HG03342 (cell line): ENCODE measurements around the gene TSHZ2.

ENCODE experiments used
- ATAC-seq: cut with Tn5 transposase; IDR thresholded peaks from one replicate; pipeline ENCODE4 v1.9.1; 2021; ENCODE audit warnings: mild to moderate bottlenecking, moderate library complexity; ENCODE audit not compliant: unreplicated experiment

TSHZ2 gene

DNA sequence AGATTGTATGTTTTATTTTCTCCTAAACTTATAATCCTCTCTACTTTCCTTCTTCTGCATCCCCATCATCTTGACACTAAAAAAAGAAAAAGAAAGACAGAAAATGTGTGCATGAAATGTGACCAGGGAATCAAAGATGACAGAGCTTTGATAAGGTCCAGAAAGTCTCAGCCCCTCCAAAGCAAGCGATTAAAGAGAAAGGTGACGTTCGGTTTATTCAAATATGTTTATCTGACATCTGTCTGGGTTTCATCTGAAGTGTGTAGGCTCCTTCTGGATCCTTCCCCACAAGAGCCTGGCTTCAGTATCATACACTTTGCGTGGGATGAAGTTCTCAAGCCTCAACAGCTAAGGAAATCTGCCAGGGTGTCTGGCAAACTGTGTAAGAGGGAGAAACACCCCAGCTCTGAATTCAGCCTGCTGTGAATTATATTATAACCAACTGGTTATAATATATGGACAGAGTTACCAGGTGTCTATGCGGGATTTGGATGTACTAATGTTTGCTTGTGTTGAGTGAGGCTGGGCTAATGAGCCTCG lies 358.5 kb downstream of the TSHZ2 start:
- no peak for ATAC-seq

- ATAC-seq = no peak
Observed at GRCh38 chr20:53331151-53331973, 359.2 kb downstream of the TSHZ2 start.

- ATAC-seq = no peak
Observed at GRCh38 chr20:53332022-53332837, 360.1 kb downstream of the TSHZ2 start.

- no peak for ATAC-seq
Observed at GRCh38 chr20:53334861-53335260, 362.7 kb downstream of the TSHZ2 start.

- ATAC-seq = no peak
Observed at GRCh38 chr20:53335555-53335954, 363.4 kb downstream of the TSHZ2 start.

GRCh38 chr20:53336892-53337291 lies 364.7 kb downstream of the TSHZ2 start:
- no peak for ATAC-seq

DNA sequence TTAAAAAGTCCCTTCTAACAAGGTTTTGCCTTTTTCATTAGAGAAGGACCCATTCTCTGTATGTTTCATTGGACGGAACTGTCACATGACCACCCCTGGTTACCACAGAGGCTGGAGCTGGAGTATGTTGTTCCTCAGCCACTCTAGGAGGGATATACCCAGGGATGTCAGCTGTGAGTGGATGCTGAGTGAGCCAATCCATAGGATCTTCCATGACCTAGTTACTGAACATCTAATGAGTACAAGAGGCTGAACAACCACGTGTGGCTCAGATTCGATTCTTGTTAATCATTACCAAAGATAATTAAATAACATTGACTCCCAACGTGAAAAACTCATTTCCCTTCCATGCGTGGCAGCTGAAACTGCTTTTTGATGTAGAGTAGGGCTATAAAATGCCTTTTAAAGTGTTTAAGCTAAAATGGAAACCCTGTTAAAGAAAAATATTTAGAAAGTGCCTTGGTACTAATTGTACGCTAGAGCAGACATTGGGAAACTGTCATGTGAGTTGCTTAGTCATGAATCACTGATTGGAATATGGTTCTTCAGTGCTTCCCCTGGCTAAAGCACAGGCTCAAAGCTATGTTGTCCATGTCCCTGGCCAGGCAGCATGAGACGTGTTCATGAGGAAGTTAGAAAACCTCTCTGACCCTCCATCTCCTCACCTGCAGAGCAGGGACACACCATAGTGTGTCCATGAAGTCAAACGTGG lies 365.4 kb downstream of the TSHZ2 start:
- no peak for ATAC-seq

DNA sequence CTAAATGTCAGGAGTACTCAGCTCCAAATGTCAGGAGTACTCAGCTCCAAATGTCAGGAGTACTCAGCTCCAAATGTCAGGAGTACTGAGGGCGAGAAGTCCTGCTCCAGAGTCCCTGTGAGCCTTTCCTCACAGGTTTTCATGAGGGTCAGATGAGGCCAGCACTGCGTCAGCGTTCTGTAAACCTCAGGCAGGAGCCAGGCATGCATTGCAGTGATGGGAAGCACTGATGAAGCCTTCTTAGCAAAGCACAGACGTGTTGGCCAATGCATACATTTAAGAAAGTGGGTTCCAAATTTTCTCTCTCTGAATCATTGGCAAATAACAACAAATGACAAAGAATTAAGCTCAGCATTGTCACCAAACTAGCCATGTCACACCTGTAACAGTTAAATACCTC lies 366.6 kb downstream of the TSHZ2 start:
- no peak for ATAC-seq

- ATAC-seq = no peak
Observed at GRCh38 chr20:53342429-53342828, 370.3 kb downstream of the TSHZ2 start.

DNA sequence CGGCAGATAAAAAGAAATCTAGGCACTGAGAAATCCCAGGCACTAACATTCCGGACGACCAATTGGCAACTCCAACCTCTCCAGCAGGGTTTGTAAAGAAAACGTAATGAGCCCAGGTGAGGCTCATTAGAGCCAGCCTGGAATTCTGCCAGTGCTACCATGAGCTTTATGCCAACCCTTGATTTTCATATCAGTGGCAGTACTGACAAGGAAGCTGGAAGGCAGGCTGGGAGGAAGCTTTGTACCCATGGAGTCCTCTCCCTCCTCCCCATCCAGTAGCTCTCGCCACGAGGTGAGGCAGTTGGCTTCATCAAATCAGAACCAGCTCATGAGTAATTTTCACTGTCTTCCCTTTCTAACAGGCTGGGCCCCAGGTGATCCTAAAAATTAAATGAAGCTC lies 371.3 kb downstream of the TSHZ2 start:
- no peak for ATAC-seq

- ATAC-seq = no peak
Observed at GRCh38 chr20:53344891-53345290, 372.7 kb downstream of the TSHZ2 start.

GRCh38 chr20:53345536-53346334 lies 373.6 kb downstream of the TSHZ2 start:
- ATAC-seq = no peak

DNA sequence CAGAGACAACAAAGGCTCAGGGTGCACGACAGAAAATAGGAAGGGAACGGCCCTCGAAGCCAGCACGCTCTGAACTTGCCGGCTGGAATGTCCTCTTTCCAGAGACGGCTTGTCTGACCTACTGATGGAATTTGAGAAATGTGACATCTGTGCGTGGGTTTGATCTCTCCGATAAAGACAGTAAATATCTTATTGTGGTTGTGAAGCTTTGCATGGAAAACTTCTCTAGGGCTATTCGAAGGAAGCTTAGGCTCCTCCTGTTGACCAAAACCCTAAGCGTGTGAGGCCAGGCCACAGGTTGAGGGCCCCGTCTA lies 374.1 kb downstream of the TSHZ2 start:
- ATAC-seq = no peak

DNA sequence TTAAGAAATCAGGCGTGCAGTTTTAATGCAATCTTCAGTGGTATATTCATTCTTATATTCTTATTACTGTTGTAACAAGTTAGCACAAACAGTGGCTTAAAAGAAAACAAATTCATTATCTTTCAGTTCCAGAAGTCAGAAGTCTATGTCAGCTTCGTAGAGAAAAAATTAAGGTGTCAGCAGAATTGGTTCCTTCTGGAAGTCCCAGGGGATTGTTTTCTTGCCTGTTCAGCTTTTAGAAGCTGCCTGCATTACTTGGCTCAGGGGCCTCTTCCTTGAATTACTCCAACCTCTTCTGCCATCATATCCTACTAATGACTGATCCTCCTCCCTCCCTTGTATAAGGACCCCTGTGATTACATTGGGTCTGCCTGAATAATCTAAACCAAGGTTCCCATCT lies 377.6 kb downstream of the TSHZ2 start:
- no peak for ATAC-seq

GRCh38 chr20:53352727-53353440 lies 380.7 kb downstream of the TSHZ2 start:
- ATAC-seq = no peak

DNA sequence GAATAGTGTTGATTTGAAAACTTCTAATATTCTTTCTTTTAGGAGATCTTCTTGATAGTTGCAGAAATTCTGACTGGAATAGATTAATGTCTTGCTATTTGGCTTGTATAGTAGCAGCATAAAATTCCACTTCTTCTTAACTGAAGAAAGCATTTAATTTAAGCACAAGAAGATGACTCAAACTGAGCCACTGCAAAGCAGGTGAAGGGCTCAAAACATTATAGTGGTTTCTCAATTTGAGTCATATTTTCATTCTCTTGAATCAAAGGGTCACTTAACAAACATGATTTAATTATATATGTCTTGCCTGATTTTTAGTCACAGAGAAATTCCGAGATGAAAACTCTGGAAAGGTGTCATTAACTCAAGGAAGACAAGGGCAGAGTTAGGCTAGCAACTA lies 382.2 kb downstream of the TSHZ2 start:
- no peak for ATAC-seq

DNA sequence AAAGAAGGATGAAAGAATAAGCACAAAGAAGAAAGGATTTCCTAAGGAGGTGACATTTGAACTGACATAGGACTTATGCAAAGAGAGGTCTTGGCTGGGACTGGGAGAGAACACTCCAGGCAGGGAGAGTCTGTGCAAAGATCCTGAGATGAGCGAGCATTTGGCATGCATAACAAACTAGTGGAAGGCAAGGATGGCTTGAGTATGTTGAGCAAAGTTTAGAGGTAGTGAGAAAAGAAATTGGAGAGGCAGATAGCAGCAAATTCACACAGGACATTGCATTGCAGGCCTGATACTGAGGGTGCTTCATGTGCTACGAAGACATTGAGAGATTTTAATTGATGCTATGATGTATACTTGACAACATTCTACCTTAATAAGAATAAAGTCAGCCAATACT lies 383.6 kb downstream of the TSHZ2 start:
- no peak for ATAC-seq

DNA sequence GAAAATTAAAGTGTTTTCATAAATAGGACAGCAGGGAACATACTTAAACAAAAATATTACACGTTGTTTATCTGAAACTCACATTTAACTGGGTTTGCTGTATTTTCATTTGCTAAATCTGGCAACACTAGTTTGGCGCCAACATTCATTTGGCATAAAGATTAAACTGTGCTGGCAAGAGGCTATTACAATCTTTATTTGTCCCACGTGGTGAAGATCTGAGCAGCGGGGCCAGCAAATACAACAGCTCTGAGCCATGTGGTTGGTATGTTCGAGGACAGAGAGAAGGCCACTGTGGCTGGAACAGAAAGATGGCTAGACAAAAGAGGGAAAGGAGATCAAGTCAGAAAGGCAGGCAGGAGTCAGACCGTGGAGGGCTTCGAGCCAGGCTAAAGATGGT lies 387.3 kb downstream of the TSHZ2 start:
- ATAC-seq = no peak

DNA sequence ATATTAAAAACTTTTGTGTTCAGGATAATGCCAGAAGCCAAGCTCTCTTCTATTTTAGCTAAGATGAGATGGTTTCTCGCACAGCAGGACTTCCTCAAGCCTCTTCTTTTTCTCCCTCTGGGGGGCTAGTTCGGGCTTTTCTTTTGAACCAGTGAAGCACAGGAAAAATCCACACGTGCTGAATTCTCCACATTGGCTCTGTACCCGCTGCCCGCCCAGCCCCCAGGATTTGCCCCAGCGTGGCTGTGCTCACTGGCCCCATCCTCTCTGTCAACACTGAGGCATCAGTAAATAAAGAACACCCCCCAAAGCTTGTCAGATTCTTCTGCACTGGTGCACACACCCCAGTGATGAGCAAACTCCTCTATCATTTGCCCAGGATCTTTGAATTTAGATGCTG lies 388.7 kb downstream of the TSHZ2 start:
- ATAC-seq = no peak

DNA sequence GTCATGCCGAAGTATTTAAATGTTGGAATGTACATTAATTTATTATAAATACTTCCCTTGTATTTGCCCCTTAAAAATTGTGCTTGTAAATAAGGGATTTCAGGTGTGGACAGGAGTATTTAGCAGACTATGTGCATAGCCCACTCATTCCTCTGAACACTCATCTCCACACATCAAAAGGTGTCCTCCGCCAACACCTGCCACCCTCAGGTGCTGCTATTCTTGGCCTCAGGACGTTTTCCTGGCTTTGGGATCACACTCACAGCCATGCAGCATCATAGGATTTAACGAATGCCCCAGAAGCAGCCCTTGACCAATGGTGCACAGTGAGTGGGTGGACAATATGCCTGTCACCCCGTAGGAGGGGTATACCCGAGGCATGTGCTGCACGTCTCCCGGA lies 390.6 kb downstream of the TSHZ2 start:
- no peak for ATAC-seq
